KG1 (cell line): ENCODE results near the gene SH3GL2.

Source experiments
- DNase-seq: peaks from one replicate; lab custom pipeline; 2025; lab: John Stamatoyannopoulos, UW

The SH3GL2 gene

GRCh38 chr9:17611342-17611741 lies 32.5 kb downstream of the SH3GL2 start:
- no peak for DNase-seq

DNA sequence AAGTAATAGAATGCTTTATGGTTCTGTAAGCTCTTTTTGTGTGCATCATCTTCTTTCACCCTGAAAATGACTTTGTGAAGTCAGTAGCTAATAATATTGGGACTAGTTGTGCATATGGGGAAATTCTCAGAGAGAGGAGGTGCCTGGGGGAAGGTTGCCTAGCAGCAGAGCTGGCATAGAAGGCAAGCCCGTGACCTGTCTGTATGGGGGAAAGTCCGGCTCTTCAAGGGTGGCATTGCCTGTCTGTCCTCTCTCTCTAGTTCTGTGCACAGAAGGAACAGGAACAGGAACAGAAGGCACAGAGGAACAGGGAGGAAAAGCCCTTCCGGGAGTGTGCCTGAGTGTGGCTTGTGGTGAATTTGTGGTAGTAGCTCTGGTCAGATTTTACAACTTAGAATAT lies 33.1 kb downstream of the SH3GL2 start:
- no peak for DNase-seq

DNA sequence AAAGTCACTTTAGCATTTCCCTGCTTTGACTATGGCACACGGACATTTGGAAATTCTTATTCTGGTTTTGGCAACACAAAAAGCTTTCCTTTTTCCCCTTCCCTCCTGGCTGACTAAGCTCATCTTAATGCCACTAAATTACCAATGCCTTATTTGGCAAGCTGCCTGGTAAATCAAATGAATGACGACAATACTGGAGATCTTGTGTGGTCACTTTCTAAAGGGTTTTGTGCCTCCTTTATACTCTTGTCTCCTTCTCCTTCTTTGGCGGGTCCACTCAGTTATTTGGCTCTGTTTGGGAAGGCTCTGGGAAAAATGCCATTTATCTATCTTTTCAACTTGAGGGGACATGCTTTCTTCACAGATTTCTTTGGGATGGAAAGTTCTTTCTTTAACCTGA lies 34.9 kb downstream of the SH3GL2 start:
- DNase-seq = no peak

GRCh38 chr9:17614250-17614649 lies 35.4 kb downstream of the SH3GL2 start:
- DNase-seq = no peak

- no peak for DNase-seq
Observed at GRCh38 chr9:17614903-17615302, 36.0 kb downstream of the SH3GL2 start.

DNA sequence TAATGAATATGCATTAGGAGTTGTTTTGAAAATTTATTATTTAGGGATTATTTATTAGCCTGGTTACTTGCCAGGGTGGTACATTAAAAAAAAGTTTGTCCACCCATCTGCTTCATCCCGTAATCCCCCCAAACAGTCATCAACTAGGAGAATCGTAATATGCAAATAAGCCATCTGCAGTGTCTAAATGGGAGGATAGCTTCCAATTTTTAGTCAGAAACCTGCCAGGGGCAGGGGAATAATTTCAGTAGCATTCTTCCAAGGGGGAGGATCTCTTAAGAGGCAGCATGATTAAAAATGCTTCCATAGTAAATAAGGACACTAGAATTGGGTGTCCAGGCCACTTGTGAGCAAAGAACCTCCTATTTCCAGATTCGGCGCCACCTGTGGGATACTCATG lies 43.3 kb downstream of the SH3GL2 start:
- DNase-seq = no peak

GRCh38 chr9:17622749-17623148 lies 43.9 kb downstream of the SH3GL2 start:
- no peak for DNase-seq

DNA sequence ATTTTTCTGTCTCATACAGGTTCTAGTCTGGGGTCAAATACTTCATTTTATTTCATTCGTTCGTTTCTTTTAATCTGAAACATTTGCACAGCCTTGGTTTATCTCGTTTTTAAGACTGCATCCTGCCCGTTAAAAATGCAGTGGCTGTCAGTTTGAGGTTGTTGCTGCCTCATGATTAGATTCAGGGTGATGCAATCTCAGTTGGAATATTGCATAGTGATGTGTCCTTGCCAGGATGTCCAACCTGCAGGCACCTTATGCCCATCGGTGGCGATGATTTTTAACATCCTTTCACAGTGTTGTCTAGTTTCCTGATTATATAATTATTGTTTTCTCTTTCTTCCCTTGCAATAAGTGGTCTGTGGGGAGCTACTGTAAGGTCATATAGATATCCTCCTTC lies 45.1 kb downstream of the SH3GL2 start:
- DNase-seq = no peak

GRCh38 chr9:17624571-17624970 lies 45.7 kb downstream of the SH3GL2 start:
- DNase-seq = no peak

DNA sequence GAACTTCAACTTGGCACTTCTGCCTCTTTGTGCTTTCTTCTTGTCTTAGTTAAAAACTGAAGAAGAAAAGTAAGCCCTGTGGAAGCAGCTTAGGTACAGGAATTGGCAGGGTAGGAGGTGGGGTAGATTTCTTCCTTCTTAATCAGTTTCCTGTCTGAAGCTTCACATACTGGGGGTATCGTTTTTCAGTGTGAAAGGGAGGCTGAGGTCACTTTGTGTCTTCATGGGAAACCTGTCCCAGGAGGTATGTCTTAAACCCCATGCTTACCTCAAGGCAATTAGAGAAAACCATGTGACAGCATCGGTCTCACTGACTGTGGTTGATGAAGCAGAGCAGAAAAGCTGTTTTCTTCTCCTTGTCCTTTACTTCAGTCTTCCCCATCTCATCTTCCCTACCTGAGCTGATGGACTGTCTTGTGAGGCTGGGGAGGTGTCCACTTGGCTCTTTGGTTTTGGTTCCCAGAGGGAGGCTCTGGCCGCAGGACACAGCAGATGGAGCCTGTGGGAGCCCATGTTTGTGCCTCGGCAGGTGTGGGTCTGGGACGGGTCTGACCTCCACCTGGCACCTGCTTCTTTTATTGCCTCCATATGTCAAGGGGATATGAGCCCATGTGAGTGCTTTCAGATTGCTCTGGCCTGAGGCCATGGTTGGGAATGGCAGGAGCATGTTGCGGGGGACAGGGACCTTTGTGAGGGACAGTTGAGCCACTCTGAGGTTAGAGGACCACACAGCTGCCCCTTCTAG lies 47.0 kb downstream of the SH3GL2 start:
- no peak for DNase-seq

DNA sequence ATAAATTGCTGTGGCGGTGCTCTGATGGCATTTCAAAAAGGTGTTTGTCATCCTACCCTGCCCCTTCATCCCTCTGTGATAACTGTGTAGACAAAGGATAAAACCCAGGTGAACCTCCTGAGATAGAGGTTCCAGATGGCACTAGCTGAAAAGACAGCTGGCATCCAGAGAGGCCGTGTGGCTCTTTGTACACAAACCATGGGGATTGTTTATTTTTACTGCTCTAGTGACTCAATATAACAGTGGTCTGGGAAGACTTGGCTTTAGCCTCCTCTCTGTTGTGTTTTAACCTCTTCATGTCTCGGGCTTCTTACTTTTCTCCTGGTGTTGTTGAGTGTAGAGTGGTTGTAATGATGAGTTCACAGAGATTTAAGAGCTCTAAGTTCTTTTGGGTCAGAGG lies 48.8 kb downstream of the SH3GL2 start:
- DNase-seq = no peak

GRCh38 chr9:17628624-17629023 lies 49.8 kb downstream of the SH3GL2 start:
- no peak for DNase-seq

GRCh38 chr9:17630531-17630949 lies 51.7 kb downstream of the SH3GL2 start:
- no peak for DNase-seq

- DNase-seq = no peak
Observed at GRCh38 chr9:17631396-17631795, 52.5 kb downstream of the SH3GL2 start.

- DNase-seq = no peak
Observed at GRCh38 chr9:17632994-17633393, 54.1 kb downstream of the SH3GL2 start.

DNA sequence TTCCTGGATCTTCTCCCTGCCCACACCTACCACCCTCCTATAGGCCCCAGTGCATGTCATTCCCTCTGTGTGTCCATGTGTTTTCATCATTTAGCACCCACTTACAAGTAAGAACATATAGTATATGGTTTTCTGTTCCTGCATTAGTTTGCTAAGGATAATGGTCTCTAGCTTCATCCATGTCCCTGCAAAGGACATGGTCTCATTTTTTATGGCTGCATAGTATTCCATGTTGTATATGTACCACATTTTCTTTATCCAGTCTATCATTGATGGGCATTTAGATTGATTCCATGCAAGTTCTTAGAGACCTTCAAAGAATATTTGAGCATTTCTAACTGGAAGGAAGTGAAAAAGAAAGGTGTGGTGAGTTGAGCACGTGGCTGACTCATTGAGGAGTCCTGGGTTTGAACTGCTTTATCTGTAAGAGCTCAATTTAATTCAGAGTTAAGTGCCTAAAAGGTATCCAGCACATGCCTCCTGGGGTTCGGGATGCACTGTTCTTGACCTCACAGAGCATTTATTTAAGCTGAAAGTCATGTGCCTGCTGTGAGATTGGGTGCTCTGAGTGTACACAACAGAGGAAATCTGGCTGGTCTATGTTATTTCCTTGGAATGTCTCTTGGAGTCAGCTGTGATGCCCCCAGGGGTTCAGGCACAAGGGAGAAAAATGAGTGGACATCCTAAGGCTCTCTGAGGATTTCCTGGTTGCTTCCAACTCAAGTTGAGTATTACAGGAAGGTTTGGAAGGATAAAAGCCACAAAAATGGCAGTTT lies 56.4 kb downstream of the SH3GL2 start:
- no peak for DNase-seq

- no peak for DNase-seq
Observed at GRCh38 chr9:17636349-17636748, 57.5 kb downstream of the SH3GL2 start.

DNA sequence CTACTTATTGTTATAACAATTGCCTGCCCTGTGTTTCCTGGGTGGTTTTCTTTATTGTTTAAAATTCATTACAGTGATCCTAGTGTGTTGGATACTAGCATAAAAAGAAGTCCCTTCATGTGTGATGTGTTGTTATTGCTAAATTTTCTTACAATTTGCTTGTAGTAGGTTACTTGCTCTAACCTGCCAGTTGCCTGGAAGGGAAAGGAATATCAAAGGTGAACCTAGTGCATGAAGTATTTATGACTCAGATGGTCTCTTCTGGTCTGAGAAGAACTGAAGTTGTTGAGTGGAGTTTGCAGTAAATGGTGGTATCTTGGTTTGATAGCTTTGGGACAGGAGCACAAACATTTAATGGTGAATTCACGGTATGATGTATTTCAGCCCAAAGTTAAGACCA lies 58.0 kb downstream of the SH3GL2 start:
- DNase-seq = no peak

- DNase-seq = no peak
Observed at GRCh38 chr9:17637229-17637628, 58.4 kb downstream of the SH3GL2 start.

DNA sequence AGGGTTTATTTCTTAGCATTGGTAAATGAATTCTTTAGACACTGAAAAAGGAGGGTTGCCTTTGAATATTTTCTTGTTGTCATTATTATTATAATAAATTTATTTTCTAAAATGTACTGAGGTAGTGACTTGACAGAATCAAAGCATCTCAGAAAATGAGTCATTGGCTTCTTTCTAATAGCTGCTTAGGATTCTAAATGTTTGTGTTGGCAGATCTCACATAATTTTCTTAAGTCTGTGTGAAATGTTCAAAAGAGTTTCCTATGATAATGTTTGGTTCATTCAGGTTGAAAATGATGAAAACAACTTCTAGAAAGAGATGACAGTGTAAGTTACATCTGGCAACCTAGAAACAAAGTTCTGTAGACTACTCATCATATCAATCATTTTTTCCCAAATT lies 69.7 kb downstream of the SH3GL2 start:
- DNase-seq = no peak

DNA sequence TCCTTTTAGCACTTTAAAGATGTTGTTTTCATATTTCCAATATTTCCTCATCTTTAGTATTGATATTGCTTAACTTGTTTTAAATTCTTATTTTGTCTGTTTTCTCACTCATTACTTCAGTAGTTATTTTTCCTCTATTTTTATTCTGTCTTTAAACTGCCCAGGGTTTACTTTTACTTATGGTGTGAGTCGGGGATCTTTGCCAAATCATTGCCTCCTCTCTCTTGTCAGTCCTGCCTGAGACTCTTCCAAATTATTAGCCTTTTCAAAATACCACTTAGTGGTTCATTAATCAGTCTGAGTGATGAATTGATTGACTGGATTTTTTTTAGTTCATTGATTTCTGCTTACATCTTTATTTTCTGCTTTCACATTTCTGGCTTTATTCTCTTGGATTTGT lies 72.9 kb downstream of the SH3GL2 start:
- DNase-seq = no peak

- no peak for DNase-seq
Observed at GRCh38 chr9:17653947-17654465, 75.1 kb downstream of the SH3GL2 start.

DNA sequence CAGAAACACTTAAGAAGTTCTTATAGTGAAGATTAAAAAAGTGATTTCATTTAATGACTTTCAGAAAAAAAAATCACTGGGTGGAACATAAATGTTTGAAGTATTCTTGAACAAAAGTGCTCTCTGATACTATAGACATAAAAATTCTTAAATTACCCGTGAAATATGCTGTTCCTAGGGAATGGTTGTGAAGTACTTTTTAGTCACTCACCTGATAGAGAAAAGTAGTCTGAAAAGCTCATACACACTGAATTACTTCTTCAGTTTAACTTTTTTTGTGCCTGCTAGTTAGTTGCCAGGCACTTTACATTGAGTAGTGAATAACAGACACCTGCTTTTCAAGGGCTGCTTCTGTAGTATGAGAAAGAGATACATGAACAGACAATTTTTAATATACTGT lies 78.0 kb downstream of the SH3GL2 start:
- no peak for DNase-seq
